Neural progenitor cell (in vitro differentiated cells): ENCODE results near the gene KIR2DL3. TPM values are rescaled to one million over a fixed set of nuclear protein-coding genes. Genes with fewer than 3 reads are reported as not detected.
"Not testable (repeated sequence)": the region's sequence is repeated elsewhere in the genome, so short reads cannot be mapped to it uniquely, and the experiment has no call there.

ENCODE experiments used
- DNase-seq: peaks from one replicate; pipeline ENCODE4 v3.0.0-alpha.2; 2016; ENCODE audit warnings: low spot score
- H2AFZ ChIP-seq: fragments of 200-600 bp; sonication (generic); replicated peaks from 2 replicates; pipeline ENCODE4 v1.6.1; 2016; ENCODE audit warnings: antibody characterized with exemption
- H3F3A ChIP-seq: fragments of 200-600 bp; sonication (generic); 2 replicates; pipeline ENCODE4 v1.6.1; 2016; ENCODE audit warnings: antibody characterized with exemption, low read depth
- H3K27ac ChIP-seq: fragments of 200-600 bp; sonication (generic); 2 replicates; pipeline ENCODE4 v1.5.1; 2016; ENCODE audit warnings: mild to moderate bottlenecking
- H3K27me3 ChIP-seq: fragments of 200-600 bp; sonication (generic); 2 replicates; pipeline ENCODE4 v1.6.1; 2016; ENCODE audit warnings: mild to moderate bottlenecking, moderate library complexity
- H3K36me3 ChIP-seq: fragments of 200-600 bp; sonication (generic); 2 replicates; pipeline ENCODE4 v1.5.1; 2016
- H3K4me1 ChIP-seq: fragments of 200-600 bp; sonication (generic); 2 replicates; pipeline ENCODE4 v1.6.1; 2016; ENCODE audit warnings: mixed run types
- H3K4me2 ChIP-seq: fragments of 200-600 bp; sonication (generic); 2 replicates; pipeline ENCODE4 v1.6.1; 2016
- H3K4me3 ChIP-seq: fragments of 200-600 bp; sonication (generic); 2 replicates; pipeline ENCODE4 v1.5.1; 2016
- H3K79me2 ChIP-seq: fragments of 200-600 bp; sonication (generic); 2 replicates; pipeline ENCODE4 v1.6.1; 2016; ENCODE audit warnings: low read depth
- H3K9ac ChIP-seq: fragments of 200-600 bp; sonication (generic); 2 replicates; pipeline ENCODE4 v1.6.1; 2016
- H3K9me3 ChIP-seq: fragments of 200-600 bp; sonication (generic); 2 replicates; pipeline ENCODE4 v1.5.1; 2016; ENCODE audit warnings: low read depth
- H4K20me1 ChIP-seq: fragments of 200-600 bp; sonication (generic); 2 replicates; pipeline ENCODE4 v1.6.1; 2016; ENCODE audit warnings: low read depth
- H3K27ac Mint-ChIP-seq: 3 replicates; pipeline ENCODE4 v1.8.0; 2021; ENCODE audit warnings: mixed read lengths
- H3K27me3 Mint-ChIP-seq: 2 replicates; pipeline ENCODE4 v1.8.0; 2022; ENCODE audit warnings: low read depth, mild to moderate bottlenecking, inconsistent platforms, moderate library complexity, mixed read lengths; ENCODE audit not compliant: insufficient read depth
- H3K36me3 Mint-ChIP-seq: 3 replicates; pipeline ENCODE4 v1.8.0; 2021; ENCODE audit warnings: mixed read lengths
- H3K4me1 Mint-ChIP-seq: 3 replicates; pipeline ENCODE4 v1.8.0; 2021; ENCODE audit warnings: mixed read lengths
- H3K4me3 Mint-ChIP-seq: 3 replicates; pipeline ENCODE4 v1.8.0; 2021; ENCODE audit warnings: mild to moderate bottlenecking, moderate library complexity, mixed read lengths
- H3K9me3 Mint-ChIP-seq: 3 replicates; pipeline ENCODE4 v1.8.0; 2020; ENCODE audit warnings: mixed read lengths
- total RNA-seq: library from RNA; depleted of rRNA; stranded (reverse); fragments of >200 nt; gene quantifications from 2 replicates; pipeline ENCODE4 v1.2.3, GENCODE V29; 2015; ENCODE audit warnings: low replicate concordance

KIR2DL3 gene
- total RNA-seq, 1 donor from 2014 or later, result not detected

GRCh38 chr19:54747614-54748322, 9.5 kb downstream of the KIR2DL3 start:
- not testable (repeated sequence) for H3K36me3 Mint-ChIP-seq, H2AFZ ChIP-seq, H3K4me1 ChIP-seq, H3K27me3 ChIP-seq, DNase-seq, H3K79me2 ChIP-seq, H3K36me3 ChIP-seq, H3K27ac ChIP-seq, H3K4me3 Mint-ChIP-seq, H3F3A ChIP-seq, H3K4me3 ChIP-seq, H3K27ac Mint-ChIP-seq, H3K4me1 Mint-ChIP-seq, H3K4me2 ChIP-seq, H3K9ac ChIP-seq, H3K27me3 Mint-ChIP-seq, H4K20me1 ChIP-seq, H3K9me3 ChIP-seq
- peaks cover 20% of the 10 kb centered on the region for H3K9me3 Mint-ChIP-seq

GRCh38 chr19:54750276-54750675, 12.0 kb downstream of the KIR2DL3 start:
- not testable (repeated sequence) for H3K4me3 Mint-ChIP-seq, H3K79me2 ChIP-seq, H4K20me1 ChIP-seq, H3K27ac ChIP-seq, H3K9me3 ChIP-seq, H3F3A ChIP-seq, H3K4me3 ChIP-seq, H3K27me3 ChIP-seq, H3K4me1 ChIP-seq, H3K9ac ChIP-seq, H3K36me3 ChIP-seq, H3K4me1 Mint-ChIP-seq, H3K36me3 Mint-ChIP-seq, DNase-seq, H3K27me3 Mint-ChIP-seq, H3K27ac Mint-ChIP-seq, H3K4me2 ChIP-seq, H2AFZ ChIP-seq
- peaks cover 26% of the 10 kb centered on the region for H3K9me3 Mint-ChIP-seq

- DNase-seq, H2AFZ ChIP-seq, H4K20me1 ChIP-seq, H3K27ac ChIP-seq, H3K36me3 ChIP-seq, H3K4me3 Mint-ChIP-seq, H3K4me2 ChIP-seq, H3K4me3 ChIP-seq, H3K27ac Mint-ChIP-seq, H3K36me3 Mint-ChIP-seq, H3K9ac ChIP-seq, H3K9me3 ChIP-seq, H3K27me3 ChIP-seq, H3K79me2 ChIP-seq, H3K4me1 Mint-ChIP-seq, H3F3A ChIP-seq, H3K4me1 ChIP-seq, H3K27me3 Mint-ChIP-seq: not testable (repeated sequence)
- peaks cover 31% of the 10 kb centered on the region for H3K9me3 Mint-ChIP-seq
Measured at GRCh38 chr19:54756204-54757110, 18.1 kb downstream of the KIR2DL3 start.

- not testable (repeated sequence) for H3K4me1 ChIP-seq, H3K79me2 ChIP-seq, H3K36me3 ChIP-seq, H3K9ac ChIP-seq, H3K27ac Mint-ChIP-seq, H3K27me3 ChIP-seq, H3K9me3 ChIP-seq, H3K36me3 Mint-ChIP-seq, H3K4me3 Mint-ChIP-seq, H4K20me1 ChIP-seq, H3K4me1 Mint-ChIP-seq, DNase-seq, H3K27ac ChIP-seq, H3K4me2 ChIP-seq, H2AFZ ChIP-seq, H3K27me3 Mint-ChIP-seq, H3K4me3 ChIP-seq, H3F3A ChIP-seq
- H3K9me3 Mint-ChIP-seq, result peaks cover 32% of the 10 kb centered on the region
Measured at GRCh38 chr19:54758577-54758976, 20.3 kb downstream of the KIR2DL3 start.

- H3K9me3 ChIP-seq, H3K36me3 Mint-ChIP-seq, H2AFZ ChIP-seq, H3K4me3 ChIP-seq, H3K4me1 ChIP-seq, H3F3A ChIP-seq, DNase-seq, H3K4me1 Mint-ChIP-seq, H3K4me2 ChIP-seq, H3K27ac ChIP-seq, H4K20me1 ChIP-seq, H3K9ac ChIP-seq, H3K4me3 Mint-ChIP-seq, H3K27me3 ChIP-seq, H3K27ac Mint-ChIP-seq, H3K79me2 ChIP-seq, H3K27me3 Mint-ChIP-seq, H3K36me3 ChIP-seq: not testable (repeated sequence)
- H3K9me3 Mint-ChIP-seq, result peaks cover 30% of the 10 kb centered on the region
Measured at GRCh38 chr19:54764219-54764618, 25.9 kb downstream of the KIR2DL3 start.

GRCh38 chr19:54766464-54766863, 28.2 kb downstream of the KIR2DL3 start:
- H3K36me3 Mint-ChIP-seq, H3K27ac ChIP-seq, H3K9me3 ChIP-seq, H2AFZ ChIP-seq, H3K79me2 ChIP-seq, H3K9ac ChIP-seq, H3K4me1 Mint-ChIP-seq, H3K4me3 ChIP-seq, H4K20me1 ChIP-seq, H3K4me3 Mint-ChIP-seq, H3K4me2 ChIP-seq, H3K27me3 ChIP-seq, H3K4me1 ChIP-seq, H3K36me3 ChIP-seq, DNase-seq, H3F3A ChIP-seq, H3K27ac Mint-ChIP-seq, H3K27me3 Mint-ChIP-seq: not testable (repeated sequence)
- H3K9me3 Mint-ChIP-seq, result peaks cover 41% of the 10 kb centered on the region

GRCh38 chr19:54769646-54770045, 31.3 kb downstream of the KIR2DL3 start, which contains the start of gene KIR2DL1:
Gene KIR2DL1 (plus strand): TSS chr19:54769793. CDS start chr19:54769851, 58 bp downstream.
- not testable (repeated sequence) for H3K4me1 Mint-ChIP-seq, H3K79me2 ChIP-seq, H3K9me3 ChIP-seq, H3K27me3 Mint-ChIP-seq, H4K20me1 ChIP-seq, H3K9ac ChIP-seq, H3K4me2 ChIP-seq, H3K27ac ChIP-seq, H3K4me3 ChIP-seq, H3K4me1 ChIP-seq, H3K27me3 ChIP-seq, H3K36me3 ChIP-seq, H3K27ac Mint-ChIP-seq, DNase-seq, H3K36me3 Mint-ChIP-seq, H3F3A ChIP-seq, H2AFZ ChIP-seq, H3K4me3 Mint-ChIP-seq
- H3K9me3 Mint-ChIP-seq, result peaks cover 53% of the 10 kb centered on the region

GRCh38 chr19:54770511-54770910, 32.2 kb downstream of the KIR2DL3 start:
- H3K79me2 ChIP-seq, H3K9ac ChIP-seq, H3K36me3 Mint-ChIP-seq, H4K20me1 ChIP-seq, H3K27ac ChIP-seq, DNase-seq, H3K4me3 ChIP-seq, H3K36me3 ChIP-seq, H3K9me3 ChIP-seq, H3K27me3 Mint-ChIP-seq, H3K4me1 ChIP-seq, H2AFZ ChIP-seq, H3K4me2 ChIP-seq, H3K27me3 ChIP-seq, H3K4me1 Mint-ChIP-seq, H3K27ac Mint-ChIP-seq, H3F3A ChIP-seq, H3K4me3 Mint-ChIP-seq: not testable (repeated sequence)
- peaks cover 47% of the 10 kb centered on the region for H3K9me3 Mint-ChIP-seq
